HG03108 (cell line): ENCODE results near the gene PIEZO2.
"Not testable (repeated sequence)": the region's sequence is repeated elsewhere in the genome, so short reads cannot be mapped to it uniquely, and the experiment has no call there.

Experiments
- ATAC-seq: cut with Tn5 transposase; IDR thresholded peaks from one replicate; pipeline ENCODE4 v1.9.1; 2021; ENCODE audit warnings: moderate library complexity; ENCODE audit not compliant: unreplicated experiment

The PIEZO2 gene

GRCh38 chr18:10850840-10851239, 298.5 kb downstream of the PIEZO2 start:
- ATAC-seq: no peak

DNA sequence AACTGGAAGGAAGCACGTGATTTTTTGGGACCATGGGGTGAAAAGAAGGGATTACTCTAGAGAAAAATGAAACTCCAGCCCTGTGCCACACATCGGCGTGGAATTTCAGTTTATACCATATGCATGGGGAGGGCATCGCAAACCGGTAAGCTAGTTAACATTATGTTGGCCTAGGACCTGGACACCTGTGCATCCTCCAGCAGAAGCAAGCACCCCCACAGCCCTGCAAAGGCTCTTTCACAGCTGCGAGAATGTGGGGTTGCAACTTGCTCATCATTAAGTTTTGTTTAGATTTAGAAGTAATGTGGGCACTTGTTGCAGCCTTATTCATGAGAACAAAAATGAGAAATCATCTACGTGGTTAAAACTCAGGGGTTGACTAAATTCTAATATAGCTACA, 299.2 kb downstream of the PIEZO2 start:
- no peak for ATAC-seq

GRCh38 chr18:10847907-10848306, 301.5 kb downstream of the PIEZO2 start:
- no peak for ATAC-seq

- no peak for ATAC-seq
These were observed 302.0 kb downstream of the PIEZO2 start for GRCh38 chr18:10847408-10847790.

GRCh38 chr18:10846657-10847407, 302.5 kb downstream of the PIEZO2 start:
- no peak for ATAC-seq

DNA sequence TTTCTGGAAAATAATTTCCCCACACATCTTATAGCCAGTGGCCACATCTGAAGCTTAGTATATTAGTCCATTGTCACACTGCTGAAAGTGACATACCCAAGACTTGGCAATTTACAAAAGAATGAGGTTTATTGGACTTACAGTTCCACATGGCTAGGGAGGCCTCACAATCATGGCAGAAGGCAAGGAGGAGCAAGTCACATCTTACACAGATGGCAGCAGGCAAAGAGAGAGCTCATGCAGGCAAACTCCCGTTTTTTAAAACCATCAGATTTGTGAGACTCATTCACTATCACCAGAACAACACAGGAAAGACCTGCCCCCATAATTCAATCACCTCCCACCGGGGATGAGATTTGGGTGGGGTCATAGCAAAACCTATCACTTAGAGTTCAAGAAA, 303.3 kb downstream of the PIEZO2 start:
- not testable (repeated sequence) for ATAC-seq

DNA sequence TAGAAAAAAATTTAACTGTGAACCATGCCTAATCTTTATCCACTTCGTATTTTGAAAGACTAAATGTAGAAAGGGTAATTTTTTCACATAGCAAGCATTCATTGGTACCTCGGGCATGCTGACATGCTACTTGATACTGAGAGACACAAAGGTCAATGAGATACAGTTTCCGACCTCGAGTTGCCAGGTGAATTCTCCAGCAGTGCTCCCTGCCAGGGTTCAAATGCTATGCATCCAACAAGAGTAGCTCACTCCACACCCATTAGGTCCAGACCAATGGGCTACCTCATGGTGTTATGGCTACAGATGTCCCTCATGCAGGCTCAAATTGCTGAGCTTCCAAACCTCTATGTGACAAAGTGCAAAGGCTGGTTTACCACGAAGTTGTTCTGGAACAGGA, 305.8 kb downstream of the PIEZO2 start:
- no peak for ATAC-seq

DNA sequence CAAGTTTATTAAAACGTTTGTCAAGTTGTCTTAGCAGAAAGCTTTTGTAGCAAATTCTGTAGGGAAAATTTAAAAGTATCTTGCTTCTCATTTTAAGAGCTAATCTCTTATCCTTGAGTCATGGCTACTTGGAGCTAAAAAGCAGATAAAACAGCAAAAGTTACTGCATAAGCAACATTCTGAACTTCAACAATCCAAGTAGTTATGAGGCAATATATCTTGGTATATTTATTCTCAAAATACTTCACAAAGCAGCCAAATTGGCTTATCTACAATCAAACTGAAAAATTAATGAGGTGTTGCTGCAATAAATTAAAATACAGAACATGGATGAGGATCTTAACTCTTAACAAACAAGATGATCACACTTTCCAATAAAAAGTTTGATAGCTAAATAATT, 306.5 kb downstream of the PIEZO2 start:
- no peak for ATAC-seq

DNA sequence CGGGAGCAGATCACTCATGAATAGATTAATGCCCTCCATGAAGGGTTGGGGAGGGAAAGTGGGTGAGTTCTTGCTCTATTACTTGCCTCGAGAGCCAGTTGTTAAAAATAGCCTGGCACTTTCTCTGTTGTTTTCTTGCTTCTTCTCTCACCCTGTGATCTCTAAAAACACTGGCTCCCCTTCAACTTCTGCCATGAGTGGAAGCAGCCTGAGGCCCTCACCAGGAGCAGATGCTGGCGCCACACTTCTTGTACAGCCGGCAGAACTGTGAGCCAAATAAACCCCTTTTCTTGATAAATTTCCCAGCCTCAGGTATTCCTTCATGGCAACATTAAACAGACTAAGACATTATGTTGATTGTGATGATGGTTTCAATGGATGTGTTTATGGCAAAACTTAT, 307.0 kb downstream of the PIEZO2 start:
- ATAC-seq: no peak

GRCh38 chr18:10841203-10841602, 308.2 kb downstream of the PIEZO2 start:
- no peak for ATAC-seq

- ATAC-seq: no peak
These were observed 308.6 kb downstream of the PIEZO2 start for GRCh38 chr18:10840743-10841142.

- no peak for ATAC-seq
These were observed 309.9 kb downstream of the PIEZO2 start for GRCh38 chr18:10839421-10839820.

DNA sequence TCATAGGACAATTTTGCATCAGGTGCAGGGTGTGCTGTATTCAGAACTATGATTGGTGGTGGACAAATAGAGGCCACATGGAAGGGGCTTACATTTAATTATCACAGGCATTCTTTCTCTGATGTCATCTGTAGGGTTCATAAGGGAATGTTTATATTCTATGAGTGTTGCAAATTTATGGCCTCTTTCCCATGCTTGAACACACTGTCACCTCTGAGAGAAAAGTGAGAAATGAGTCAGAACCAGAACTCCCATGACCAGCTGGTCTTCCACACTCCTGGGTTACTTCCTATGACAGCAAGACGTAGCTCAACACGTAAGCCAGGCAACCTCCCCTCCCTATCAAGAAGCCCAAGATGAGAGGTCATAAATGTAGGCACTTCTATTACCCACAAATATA, 310.8 kb downstream of the PIEZO2 start:
- ATAC-seq: no peak

- no peak for ATAC-seq
These were observed 315.1 kb downstream of the PIEZO2 start for GRCh38 chr18:10834128-10834815.

DNA sequence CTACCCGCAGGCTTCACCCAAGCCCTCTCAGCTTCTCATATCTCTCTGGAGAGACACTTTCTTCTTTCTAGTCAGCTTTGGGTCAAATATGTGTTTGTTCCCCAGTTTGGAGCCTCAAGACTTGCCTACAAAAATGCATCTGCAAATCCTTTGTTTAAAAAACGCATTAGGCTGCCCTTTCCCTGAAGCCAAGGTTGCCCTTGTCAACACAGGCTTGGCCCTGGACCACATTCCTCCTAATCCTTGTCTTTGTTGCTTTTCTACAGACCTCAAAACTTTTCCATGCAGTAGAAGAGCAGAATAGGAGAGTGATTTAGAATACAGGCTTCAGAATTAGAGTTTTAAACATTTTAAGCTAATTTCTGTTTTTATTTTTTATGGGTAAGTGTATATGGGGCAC, 315.7 kb downstream of the PIEZO2 start:
- ATAC-seq: no peak

GRCh38 chr18:10826400-10826799, 323.0 kb downstream of the PIEZO2 start:
- no peak for ATAC-seq

DNA sequence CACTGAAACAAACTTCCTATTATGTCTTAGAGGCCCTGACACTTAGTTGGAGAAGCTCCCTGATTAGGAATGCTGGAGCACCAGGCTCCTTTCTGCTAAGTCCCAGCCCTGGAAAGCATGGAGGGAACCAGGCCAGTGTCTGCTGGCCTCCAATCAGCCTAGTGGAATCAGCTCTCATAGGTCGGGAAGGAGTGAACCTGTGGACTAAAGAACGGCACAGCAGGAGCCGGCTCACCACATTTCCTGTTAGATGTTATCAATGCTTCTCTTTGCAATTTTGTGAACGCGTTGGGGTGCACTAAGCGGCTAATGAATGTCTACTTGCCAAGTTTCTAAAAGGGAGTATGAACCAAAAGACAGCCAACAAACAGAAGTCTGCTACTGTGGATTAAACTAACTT, 326.9 kb downstream of the PIEZO2 start:
- no peak for ATAC-seq

- ATAC-seq: no peak
These were observed 328.7 kb downstream of the PIEZO2 start for GRCh38 chr18:10820681-10821080.

- ATAC-seq: no peak
These were observed 335.0 kb downstream of the PIEZO2 start for GRCh38 chr18:10814336-10814735.

GRCh38 chr18:10805587-10806118, 343.7 kb downstream of the PIEZO2 start:
- ATAC-seq: no peak

- no peak for ATAC-seq
These were observed 345.2 kb downstream of the PIEZO2 start for GRCh38 chr18:10804126-10804525.
